H9 (cell line): Measurements from ENCODE around the gene EFCAB11. TPM values are rescaled to one million over a fixed set of nuclear protein-coding genes. Genes with fewer than 3 reads are reported as not detected.

Experiments
- DNase-seq: peaks from one replicate; pipeline ENCODE4 v3.0.0-alpha.2; 2017
- H2AFZ ChIP-seq: one replicate; pipeline ENCODE4 v1.6.1; 2013; ENCODE audit warnings: mild to moderate bottlenecking, low read length, control low read depth, moderate library complexity
- H2AK5ac ChIP-seq: 2 replicates; pipeline ENCODE4 v1.6.1; 2013; ENCODE audit warnings: low read length, control low read depth, mixed read lengths; ENCODE audit not compliant: insufficient read length
- H2BK120ac ChIP-seq: one replicate; pipeline ENCODE4 v1.6.1; 2013; ENCODE audit warnings: low read depth, mild to moderate bottlenecking, low read length, control low read depth, inconsistent platforms; ENCODE audit not compliant: poor library complexity, severe bottlenecking
- H2BK12ac ChIP-seq: 2 replicates; pipeline ENCODE4 v1.6.1; 2013; ENCODE audit warnings: low read length, control low read depth, mixed read lengths, low read depth; ENCODE audit not compliant: insufficient read length
- H2BK15ac ChIP-seq: 2 replicates; pipeline ENCODE4 v1.6.1; 2013; ENCODE audit warnings: low read depth, low read length, control low read depth
- H2BK20ac ChIP-seq: one replicate; pipeline ENCODE4 v1.6.1; 2013; ENCODE audit warnings: low read depth, mild to moderate bottlenecking, low read length, control low read depth, inconsistent platforms; ENCODE audit not compliant: poor library complexity, severe bottlenecking
- H2BK5ac ChIP-seq: 2 replicates; pipeline ENCODE4 v1.6.1; 2013; ENCODE audit warnings: low read length, control low read depth, mixed read lengths; ENCODE audit not compliant: insufficient read length
- H3K14ac ChIP-seq: 2 replicates; pipeline ENCODE4 v1.6.1; 2013; ENCODE audit warnings: low read length, control low read depth; ENCODE audit not compliant: insufficient read depth
- H3K18ac ChIP-seq: 2 replicates; pipeline ENCODE4 v1.6.1; 2013; ENCODE audit warnings: low read depth, mild to moderate bottlenecking, mixed read lengths, low read length, control low read depth; ENCODE audit not compliant: insufficient read length
- H3K23ac ChIP-seq: 2 replicates; pipeline ENCODE4 v1.6.1; 2013; ENCODE audit warnings: low read length, control low read depth, mixed read lengths, low read depth; ENCODE audit not compliant: insufficient read length
- H3K23me2 ChIP-seq: 2 replicates; pipeline ENCODE4 v1.6.1; 2013; ENCODE audit warnings: low read depth, mild to moderate bottlenecking, mixed read lengths, low read length, control low read depth; ENCODE audit not compliant: insufficient read length, poor library complexity, severe bottlenecking
- H3K27ac ChIP-seq: 2 replicates; pipeline ENCODE4 v1.5.1; 2013; ENCODE audit warnings: low read length, control low read depth, mixed read lengths, low read depth; ENCODE audit not compliant: insufficient read length
- H3K27me3 ChIP-seq: 2 replicates; pipeline ENCODE4 v1.6.1; 2013; ENCODE audit warnings: low read length, control low read depth, inconsistent platforms; ENCODE audit not compliant: insufficient read depth
- H3K4ac ChIP-seq: 2 replicates; pipeline ENCODE4 v1.6.1; 2013; ENCODE audit warnings: low read depth, mild to moderate bottlenecking, control low read depth, inconsistent platforms, low read length, moderate library complexity
- H3K4me1 ChIP-seq: 2 replicates; pipeline ENCODE4 v1.6.1; 2013; ENCODE audit warnings: low read length, control low read depth, inconsistent platforms; ENCODE audit not compliant: insufficient read depth
- H3K4me2 ChIP-seq: 2 replicates; pipeline ENCODE4 v1.6.1; 2013; ENCODE audit warnings: low read length, control low read depth, mixed read lengths; ENCODE audit not compliant: insufficient read length, insufficient read depth
- H3K56ac ChIP-seq: 2 replicates; pipeline ENCODE4 v1.6.1; 2013; ENCODE audit warnings: low read depth, mild to moderate bottlenecking, mixed read lengths, low read length, control low read depth; ENCODE audit not compliant: insufficient read length
- H3K79me1 ChIP-seq: 2 replicates; pipeline ENCODE4 v1.6.1; 2013; ENCODE audit warnings: low read depth, mild to moderate bottlenecking, moderate library complexity, low read length, control low read depth, inconsistent platforms; ENCODE audit not compliant: insufficient read depth, poor library complexity, severe bottlenecking
- H3K79me2 ChIP-seq: 2 replicates; pipeline ENCODE4 v1.6.1; 2013; ENCODE audit warnings: low read length, control low read depth, inconsistent platforms; ENCODE audit not compliant: insufficient read depth
- H3K9ac ChIP-seq: 2 replicates; pipeline ENCODE4 v1.6.1; 2013; ENCODE audit warnings: low read length, control low read depth, mixed read lengths; ENCODE audit not compliant: insufficient read length; ENCODE audit errors: extremely low read depth
- H3K9me3 ChIP-seq: one replicate; pipeline ENCODE4 v1.6.1; 2013; ENCODE audit warnings: low read depth, low read length, inconsistent platforms; ENCODE audit not compliant: control insufficient read depth
- H3T11ph ChIP-seq: one replicate; pipeline ENCODE4 v1.6.1; 2013; ENCODE audit warnings: mild to moderate bottlenecking, low read length, control low read depth, inconsistent platforms
- H4K20me1 ChIP-seq: one replicate; pipeline ENCODE4 v1.6.1; 2013; ENCODE audit not compliant: control insufficient read depth, insufficient read length, insufficient read depth
- H4K5ac ChIP-seq: 2 replicates; pipeline ENCODE4 v1.6.1; 2013; ENCODE audit warnings: low read depth, mild to moderate bottlenecking, mixed read lengths, low read length, control low read depth; ENCODE audit not compliant: insufficient read length
- H4K8ac ChIP-seq: replicated peaks from 2 replicates; pipeline ENCODE4 v1.6.1; 2013; ENCODE audit warnings: low read length, control low read depth, mixed read lengths, low read depth; ENCODE audit not compliant: insufficient read length
- H4K91ac ChIP-seq: 2 replicates; pipeline ENCODE4 v1.6.1; 2013; ENCODE audit warnings: low read depth, mild to moderate bottlenecking, moderate library complexity, mixed read lengths, low read length, control low read depth; ENCODE audit not compliant: insufficient read length
- H3K27ac Mint-ChIP-seq, 3 experiments: 2 replicates in 2 of 3; 3 replicates in 1 of 3; pipeline ENCODE4 v1.8.0; 2020 to 2021; ENCODE audit warnings: mixed read lengths in 3 of 3, mild to moderate bottlenecking in 1 of 3, moderate library complexity in 1 of 3
- H3K27me3 Mint-ChIP-seq: 2 replicates; pipeline ENCODE4 v1.8.0; 2021; ENCODE audit warnings: low read depth, mild to moderate bottlenecking, moderate library complexity, mixed read lengths
- H3K36me3 Mint-ChIP-seq, 3 experiments: 2 replicates in 2 of 3; 3 replicates in 1 of 3; pipeline ENCODE4 v1.8.0; 2020 to 2021; ENCODE audit warnings: low read depth in 3 of 3, mixed read lengths in 3 of 3; ENCODE audit not compliant: insufficient read depth in 1 of 3
- H3K4me1 Mint-ChIP-seq, 2 experiments: 2 replicates each; pipeline ENCODE4 v1.8.0; 2020; ENCODE audit warnings: mixed read lengths in 2 of 2
- H3K4me3 Mint-ChIP-seq, 2 experiments: 2 replicates in 1 of 2; 3 replicates in 1 of 2; pipeline ENCODE4 v1.8.0; 2020 to 2021; ENCODE audit warnings: mild to moderate bottlenecking in 2 of 2, mixed read lengths in 2 of 2, moderate library complexity in 1 of 2
- H3K9me3 Mint-ChIP-seq, 2 experiments: 2 replicates in 1 of 2; 3 replicates in 1 of 2; pipeline ENCODE4 v1.8.0; 2020; ENCODE audit warnings: mild to moderate bottlenecking in 2 of 2, mixed read lengths in 2 of 2, moderate library complexity in 1 of 2
- WGBS: extraction: QIAGEN DNeasy Blood & Tissue Kit; methylation state at CpG from one replicate; pipeline ENCODE4 v1.1.7; 2013; ENCODE audit warnings: missing lambda C conversion rate, low lambda C conversion rate, mixed read lengths; ENCODE audit not compliant: insufficient read length; ENCODE audit errors: extremely low coverage; 5-methylcytosine and 5-hydroxymethylcytosine counted together
- total RNA-seq: library from RNA; stranded (reverse); gene quantifications from 2 replicates; pipeline ENCODE4 v1.2.1, GENCODE V29; 2021
- TF ChIP-seq, protein P1 (sequence below): fragments of 200-600 bp; sonication (generic); conservative IDR thresholded peaks from 3 replicates; pipeline ENCODE4 v1.8.0; 2021; ENCODE audit warnings: antibody characterized with exemption, mild to moderate bottlenecking

EFCAB11 gene
- total RNA-seq, 1 experiment from 2014 or later = 17.4 TPM

DNA sequence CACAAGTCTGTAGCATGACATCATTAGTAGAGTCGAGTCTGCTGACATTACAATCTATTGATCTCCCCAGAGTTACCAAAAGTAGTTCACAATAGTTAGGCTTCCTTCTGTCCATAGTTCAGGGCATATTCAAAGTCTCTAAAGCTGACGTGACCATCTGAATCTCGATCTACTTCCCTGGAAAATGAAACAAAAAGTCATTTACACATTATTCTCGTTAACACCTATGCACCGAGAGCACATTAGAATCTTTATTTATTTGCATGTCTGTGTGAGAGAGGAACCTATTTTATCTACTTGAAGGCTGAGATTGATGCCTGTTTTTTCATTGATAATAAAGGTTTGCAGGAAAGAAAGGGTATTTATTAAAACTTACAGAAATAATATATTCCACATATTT is 157.4 kb downstream of the EFCAB11 start:
- Histone ChIP-seq H2BK5ac (no peak overlapping the region), H3K79me1 (no peaks in the 10 kb centered on the region), H4K5ac (no peak overlapping the region), H3K18ac (no peak overlapping the region), H2AFZ (no peak overlapping the region), H2AK5ac (no peak overlapping the region), H4K8ac (no peak overlapping the region), H4K20me1 (no peaks in the 10 kb centered on the region), H3K23ac (no peak overlapping the region), H3T11ph (no peak overlapping the region), H3K27me3 (peaks cover 3% of the 10 kb centered on the region; the same call in 1 of the 2 replicates), H3K14ac (no peak overlapping the region), H4K91ac (no peak overlapping the region), H2BK15ac (no peak overlapping the region), H2BK12ac (no peak overlapping the region), H3K9ac (no peak overlapping the region), H3K4me1 (no peaks in the 10 kb centered on the region), H2BK120ac (no peak overlapping the region), H3K23me2 (no peaks in the 10 kb centered on the region), H3K9me3 (no peaks in the 10 kb centered on the region), H3K79me2 (no peaks in the 10 kb centered on the region), H3K27ac (no peak overlapping the region), H2BK20ac (no peak overlapping the region), H3K4ac (no peak overlapping the region), H3K4me2 (no peak overlapping the region), H3K56ac (no peak overlapping the region)
- Mint-ChIP-seq H3K27me3 (no peaks in the 10 kb centered on the region), H3K27ac (no peak overlapping the region), H3K4me3 (no peak overlapping the region), H3K9me3 (no peaks in the 10 kb centered on the region), H3K4me1 (peaks cover 6% of the 10 kb centered on the region in 2 experiments; a peak in 3 of 4 replicates), H3K36me3 (no peaks in the 10 kb centered on the region)
- no CpG with 5 or more reads among the region's 5 CpGs for WGBS
- TF ChIP-seq, protein P1, sequence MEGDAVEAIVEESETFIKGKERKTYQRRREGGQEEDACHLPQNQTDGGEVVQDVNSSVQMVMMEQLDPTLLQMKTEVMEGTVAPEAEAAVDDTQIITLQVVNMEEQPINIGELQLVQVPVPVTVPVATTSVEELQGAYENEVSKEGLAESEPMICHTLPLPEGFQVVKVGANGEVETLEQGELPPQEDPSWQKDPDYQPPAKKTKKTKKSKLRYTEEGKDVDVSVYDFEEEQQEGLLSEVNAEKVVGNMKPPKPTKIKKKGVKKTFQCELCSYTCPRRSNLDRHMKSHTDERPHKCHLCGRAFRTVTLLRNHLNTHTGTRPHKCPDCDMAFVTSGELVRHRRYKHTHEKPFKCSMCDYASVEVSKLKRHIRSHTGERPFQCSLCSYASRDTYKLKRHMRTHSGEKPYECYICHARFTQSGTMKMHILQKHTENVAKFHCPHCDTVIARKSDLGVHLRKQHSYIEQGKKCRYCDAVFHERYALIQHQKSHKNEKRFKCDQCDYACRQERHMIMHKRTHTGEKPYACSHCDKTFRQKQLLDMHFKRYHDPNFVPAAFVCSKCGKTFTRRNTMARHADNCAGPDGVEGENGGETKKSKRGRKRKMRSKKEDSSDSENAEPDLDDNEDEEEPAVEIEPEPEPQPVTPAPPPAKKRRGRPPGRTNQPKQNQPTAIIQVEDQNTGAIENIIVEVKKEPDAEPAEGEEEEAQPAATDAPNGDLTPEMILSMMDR = no peak
- no peak for DNase-seq
